Astrocyte (in vitro differentiated cells and primary cell): ENCODE results near the gene PRKCI.

ENCODE experiments used
- EZH2 ChIP-seq: IDR thresholded peaks from 2 replicates; pipeline ENCODE4 v1.6.1; 2012; ENCODE audit warnings: mild to moderate bottlenecking, low read length, inconsistent platforms; ENCODE audit not compliant: insufficient read depth
- TF ChIP-seq, protein P1 (sequence below): IDR thresholded peaks from 2 replicates; pipeline ENCODE4 v1.5.1; 2011; ENCODE audit warnings: low read depth, mild to moderate bottlenecking, inconsistent platforms, low read length, moderate library complexity; ENCODE audit not compliant: insufficient read depth

DNA sequence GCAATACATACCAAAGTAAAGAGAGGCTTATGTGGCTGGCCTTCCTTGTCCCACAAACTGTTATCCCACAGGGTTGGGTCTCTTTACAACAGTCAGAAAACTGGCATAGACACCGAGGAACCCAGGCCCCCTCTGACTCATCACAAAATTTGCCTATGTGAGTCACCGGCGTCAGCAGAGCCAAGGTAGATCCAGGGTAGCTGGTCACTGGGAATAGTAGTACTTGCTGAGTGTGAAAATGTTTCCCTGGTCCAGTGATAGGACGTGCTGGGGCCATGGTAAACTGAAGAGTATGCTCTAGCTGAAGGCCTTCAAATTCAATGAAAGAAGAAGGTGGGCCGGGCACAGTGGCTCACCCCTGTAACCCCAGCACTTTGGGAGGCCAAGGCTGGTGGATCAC is 108.1 kb downstream of the PRKCI start:
- TF ChIP-seq, protein P1, sequence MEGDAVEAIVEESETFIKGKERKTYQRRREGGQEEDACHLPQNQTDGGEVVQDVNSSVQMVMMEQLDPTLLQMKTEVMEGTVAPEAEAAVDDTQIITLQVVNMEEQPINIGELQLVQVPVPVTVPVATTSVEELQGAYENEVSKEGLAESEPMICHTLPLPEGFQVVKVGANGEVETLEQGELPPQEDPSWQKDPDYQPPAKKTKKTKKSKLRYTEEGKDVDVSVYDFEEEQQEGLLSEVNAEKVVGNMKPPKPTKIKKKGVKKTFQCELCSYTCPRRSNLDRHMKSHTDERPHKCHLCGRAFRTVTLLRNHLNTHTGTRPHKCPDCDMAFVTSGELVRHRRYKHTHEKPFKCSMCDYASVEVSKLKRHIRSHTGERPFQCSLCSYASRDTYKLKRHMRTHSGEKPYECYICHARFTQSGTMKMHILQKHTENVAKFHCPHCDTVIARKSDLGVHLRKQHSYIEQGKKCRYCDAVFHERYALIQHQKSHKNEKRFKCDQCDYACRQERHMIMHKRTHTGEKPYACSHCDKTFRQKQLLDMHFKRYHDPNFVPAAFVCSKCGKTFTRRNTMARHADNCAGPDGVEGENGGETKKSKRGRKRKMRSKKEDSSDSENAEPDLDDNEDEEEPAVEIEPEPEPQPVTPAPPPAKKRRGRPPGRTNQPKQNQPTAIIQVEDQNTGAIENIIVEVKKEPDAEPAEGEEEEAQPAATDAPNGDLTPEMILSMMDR, result no peak
- no peak for TF ChIP-seq EZH2
